SKM-1 (cell line): ENCODE measurements around the gene HCN2.

Experiments
- DNase-seq: peaks from one replicate; lab custom pipeline; 2025; ENCODE audit not compliant: unreplicated experiment; lab: John Stamatoyannopoulos, UW

The HCN2 gene

DNA sequence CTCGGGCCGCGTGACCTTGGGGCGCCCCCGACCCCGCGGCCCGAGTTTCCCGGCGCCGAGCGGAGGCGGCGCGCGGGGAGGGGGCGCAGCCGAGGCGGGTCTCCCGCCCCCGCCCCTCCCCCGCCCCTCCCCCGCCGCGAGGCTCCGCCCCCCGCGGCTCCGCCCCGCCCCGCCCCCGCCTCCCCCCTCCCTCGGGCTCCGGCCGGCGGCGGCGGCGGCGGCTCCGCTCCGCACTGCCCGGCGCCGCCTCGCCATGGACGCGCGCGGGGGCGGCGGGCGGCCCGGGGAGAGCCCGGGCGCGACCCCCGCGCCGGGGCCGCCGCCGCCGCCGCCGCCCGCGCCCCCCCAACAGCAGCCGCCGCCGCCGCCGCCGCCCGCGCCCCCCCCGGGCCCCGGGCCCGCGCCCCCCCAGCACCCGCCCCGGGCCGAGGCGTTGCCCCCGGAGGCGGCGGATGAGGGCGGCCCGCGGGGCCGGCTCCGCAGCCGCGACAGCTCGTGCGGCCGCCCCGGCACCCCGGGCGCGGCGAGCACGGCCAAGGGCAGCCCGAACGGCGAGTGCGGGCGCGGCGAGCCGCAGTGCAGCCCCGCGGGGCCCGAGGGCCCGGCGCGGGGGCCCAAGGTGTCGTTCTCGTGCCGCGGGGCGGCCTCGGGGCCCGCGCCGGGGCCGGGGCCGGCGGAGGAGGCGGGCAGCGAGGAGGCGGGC lies at the start of gene HCN2:
Gene HCN2, plus strand, starts transcription at position 189 of the 703 bp plus-strand sequence. Its CDS starts 65 bp downstream, at position 254.
- DNase-seq: no peak

DNA sequence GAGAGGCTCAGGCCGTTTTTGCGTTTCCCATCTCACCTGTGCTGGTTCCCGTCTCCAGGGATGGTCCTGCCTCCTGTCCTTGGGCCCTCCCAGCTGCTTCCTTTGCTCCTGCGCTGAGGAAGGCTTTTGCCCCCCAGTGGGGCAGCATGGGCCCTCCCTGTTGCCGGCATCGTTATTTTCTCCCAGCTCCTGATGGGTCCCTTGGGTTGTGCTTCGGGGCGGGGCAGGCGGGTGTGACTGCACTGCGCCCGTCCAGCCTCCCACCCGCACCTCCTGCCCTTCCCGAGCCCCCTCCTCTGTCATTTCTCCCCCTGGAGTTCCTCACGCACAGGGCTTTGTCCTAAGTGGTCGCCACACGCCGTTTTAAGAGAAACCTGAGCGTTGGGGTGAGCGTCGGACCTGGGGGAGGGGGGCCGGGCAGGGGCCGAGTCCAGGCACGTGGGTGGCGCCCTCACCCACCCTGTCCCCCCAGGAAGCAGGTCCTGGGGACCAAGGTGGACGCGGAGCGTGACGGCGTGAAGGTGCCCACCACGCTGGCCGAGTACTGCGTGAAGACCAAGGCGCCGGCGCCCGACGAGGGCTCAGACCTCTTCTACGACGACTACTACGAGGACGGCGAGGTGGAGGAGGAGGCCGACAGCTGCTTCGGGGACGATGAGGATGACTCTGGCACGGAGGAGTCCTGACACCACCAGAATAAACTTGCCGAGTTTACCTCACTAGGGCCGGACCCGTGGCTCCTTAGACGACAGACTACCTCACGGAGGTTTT lies 48.6 kb upstream of the HCN2 start:
- no peak for DNase-seq

DNA sequence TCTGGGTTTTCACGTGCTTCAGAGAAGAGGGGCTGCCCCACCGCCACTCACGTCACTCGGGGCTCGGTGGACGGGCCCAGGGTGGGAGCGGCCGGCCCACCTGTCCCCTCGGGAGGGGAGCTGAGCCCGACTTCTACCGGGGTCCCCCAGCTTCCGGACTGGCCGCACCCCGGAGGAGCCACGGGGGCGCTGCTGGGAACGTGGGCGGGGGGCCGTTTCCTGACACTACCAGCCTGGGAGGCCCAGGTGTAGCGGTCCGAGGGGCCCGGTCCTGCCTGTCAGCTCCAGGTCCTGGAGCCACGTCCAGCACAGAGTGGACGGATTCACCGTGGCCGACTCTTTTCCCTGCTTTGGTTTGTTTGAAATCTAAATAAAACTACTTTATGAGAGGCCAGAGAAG lies 48.0 kb upstream of the HCN2 start:
- DNase-seq: no peak

DNA sequence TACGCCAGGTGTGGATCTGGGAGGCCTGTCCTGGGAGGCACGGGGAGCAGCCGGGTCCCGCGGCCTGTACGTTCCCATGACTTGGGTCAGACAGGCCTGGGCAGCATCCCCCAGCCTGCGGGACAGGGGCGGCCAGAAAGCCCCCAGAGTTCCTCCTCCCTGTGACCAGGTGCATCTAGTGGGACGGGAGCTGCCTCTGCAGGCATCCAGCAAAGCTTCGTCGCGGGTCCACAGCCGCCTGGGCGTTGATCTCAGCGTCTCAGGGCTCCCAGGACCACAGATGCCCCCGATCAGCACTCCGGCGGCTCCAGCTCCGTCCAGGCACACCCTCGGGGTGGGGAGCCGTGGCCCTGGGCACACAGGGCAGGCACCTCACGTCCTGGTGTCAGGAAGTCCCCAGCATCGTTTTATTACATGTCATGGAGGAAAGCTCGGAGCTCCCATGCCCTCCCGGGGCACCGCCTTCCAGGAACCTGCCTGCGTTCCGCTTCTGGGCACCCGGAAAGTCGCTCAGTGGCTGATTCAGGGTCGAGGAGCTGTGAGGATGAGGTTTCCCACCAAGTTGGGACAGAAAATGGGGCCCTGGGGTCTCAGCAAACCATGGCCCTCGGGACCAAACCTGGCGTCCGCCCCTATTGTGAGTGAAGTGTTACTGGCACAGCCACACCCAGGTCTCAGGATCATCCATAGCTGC lies 47.4 kb upstream of the HCN2 start:
- no peak for DNase-seq

DNA sequence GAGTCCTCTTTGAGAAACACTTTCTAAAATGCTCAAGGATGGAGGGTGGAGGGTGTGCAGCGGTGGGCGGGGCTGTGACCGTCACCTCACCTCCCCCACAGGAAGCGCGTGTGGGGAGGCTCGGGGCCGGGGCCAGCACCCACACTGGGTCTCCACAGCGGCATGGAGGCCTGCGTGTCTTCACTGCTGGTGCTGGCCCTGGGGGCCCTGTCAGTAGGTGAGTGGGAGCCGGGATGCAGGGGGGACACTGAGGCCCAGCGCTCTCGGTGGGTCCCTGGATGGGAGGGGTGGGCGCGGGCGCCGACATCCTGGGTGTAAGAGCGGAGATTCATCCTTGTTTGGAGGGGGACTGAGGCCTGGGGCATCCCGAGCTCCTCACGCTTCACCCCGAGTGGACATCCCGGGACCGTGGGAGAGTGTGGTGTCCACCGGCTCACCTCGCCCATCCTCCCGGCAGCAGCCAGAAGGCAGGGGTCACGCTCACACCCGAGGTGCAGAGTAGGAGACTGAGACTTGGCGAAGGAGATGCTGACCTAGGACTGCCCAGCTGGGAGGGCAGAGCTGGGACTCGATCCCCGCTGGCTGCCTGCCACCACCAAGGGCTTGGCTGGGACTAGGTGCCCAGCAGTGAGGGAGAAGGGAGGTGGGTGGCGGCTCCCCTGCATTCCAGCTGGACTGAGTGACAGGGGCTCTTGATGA lies 45.6 kb upstream of the HCN2 start, which contains the start of gene GZMM:
Gene GZMM, plus strand, starts transcription at position 144 of the 699 bp plus-strand sequence. Its CDS starts 19 bp downstream, at position 163.
- DNase-seq: no peak

DNA sequence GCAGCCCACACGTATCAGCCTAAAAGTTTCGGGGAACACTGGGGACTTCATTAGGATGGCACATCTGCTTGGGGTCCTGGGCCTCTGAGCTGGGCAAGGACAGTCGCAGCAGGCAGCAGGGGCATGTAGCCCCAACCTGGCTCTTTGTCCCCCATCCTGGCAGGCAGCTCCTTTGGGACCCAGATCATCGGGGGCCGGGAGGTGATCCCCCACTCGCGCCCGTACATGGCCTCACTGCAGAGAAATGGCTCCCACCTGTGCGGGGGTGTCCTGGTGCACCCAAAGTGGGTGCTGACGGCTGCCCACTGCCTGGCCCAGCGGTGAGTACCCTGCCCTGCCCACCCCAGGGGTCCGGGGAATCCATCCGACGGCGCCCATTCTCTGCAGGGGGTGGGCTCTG lies 42.6 kb upstream of the HCN2 start:
- no peak for DNase-seq

DNA sequence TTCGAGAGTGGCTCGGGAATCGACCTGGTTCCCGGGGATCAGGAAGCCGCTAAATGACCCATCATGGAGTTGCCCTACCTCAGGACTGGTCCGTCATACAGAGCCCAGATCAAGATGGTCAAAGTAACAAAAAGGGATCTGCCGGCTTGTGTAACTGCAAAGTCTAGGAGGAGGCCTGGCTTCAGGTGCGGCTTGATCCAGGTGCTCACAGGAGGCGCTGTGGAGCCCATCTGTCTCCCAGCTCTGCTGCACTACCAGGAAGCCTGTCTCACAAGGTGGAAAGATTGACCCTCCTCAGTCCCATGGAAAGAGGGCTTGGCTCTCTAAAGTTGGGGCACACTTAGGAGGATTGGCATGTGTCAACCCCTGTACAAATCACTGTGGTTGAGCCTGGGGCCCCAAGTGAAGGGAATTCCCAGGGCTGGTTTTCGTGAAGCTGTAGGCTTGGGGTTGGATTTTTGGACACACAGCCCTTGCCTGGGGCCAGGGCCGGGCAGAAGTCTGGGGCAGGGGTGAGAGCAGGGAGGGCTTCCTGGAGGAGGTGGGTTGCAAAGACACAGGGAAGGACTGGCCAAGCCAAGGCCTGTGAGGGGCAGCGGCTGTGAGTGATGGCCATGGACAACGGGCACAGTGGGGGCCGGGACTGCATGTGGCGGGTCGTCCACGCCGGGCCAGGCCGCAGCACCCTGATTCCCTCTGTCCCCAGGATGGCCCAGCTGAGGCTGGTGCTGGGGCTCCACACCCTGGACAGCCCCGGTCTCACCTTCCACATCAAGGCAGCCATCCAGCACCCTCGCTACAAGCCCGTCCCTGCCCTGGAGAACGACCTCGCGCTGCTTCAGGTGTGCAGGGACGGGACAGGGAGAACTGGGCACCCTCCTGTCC lies 41.6 kb upstream of the HCN2 start:
- DNase-seq: no peak

DNA sequence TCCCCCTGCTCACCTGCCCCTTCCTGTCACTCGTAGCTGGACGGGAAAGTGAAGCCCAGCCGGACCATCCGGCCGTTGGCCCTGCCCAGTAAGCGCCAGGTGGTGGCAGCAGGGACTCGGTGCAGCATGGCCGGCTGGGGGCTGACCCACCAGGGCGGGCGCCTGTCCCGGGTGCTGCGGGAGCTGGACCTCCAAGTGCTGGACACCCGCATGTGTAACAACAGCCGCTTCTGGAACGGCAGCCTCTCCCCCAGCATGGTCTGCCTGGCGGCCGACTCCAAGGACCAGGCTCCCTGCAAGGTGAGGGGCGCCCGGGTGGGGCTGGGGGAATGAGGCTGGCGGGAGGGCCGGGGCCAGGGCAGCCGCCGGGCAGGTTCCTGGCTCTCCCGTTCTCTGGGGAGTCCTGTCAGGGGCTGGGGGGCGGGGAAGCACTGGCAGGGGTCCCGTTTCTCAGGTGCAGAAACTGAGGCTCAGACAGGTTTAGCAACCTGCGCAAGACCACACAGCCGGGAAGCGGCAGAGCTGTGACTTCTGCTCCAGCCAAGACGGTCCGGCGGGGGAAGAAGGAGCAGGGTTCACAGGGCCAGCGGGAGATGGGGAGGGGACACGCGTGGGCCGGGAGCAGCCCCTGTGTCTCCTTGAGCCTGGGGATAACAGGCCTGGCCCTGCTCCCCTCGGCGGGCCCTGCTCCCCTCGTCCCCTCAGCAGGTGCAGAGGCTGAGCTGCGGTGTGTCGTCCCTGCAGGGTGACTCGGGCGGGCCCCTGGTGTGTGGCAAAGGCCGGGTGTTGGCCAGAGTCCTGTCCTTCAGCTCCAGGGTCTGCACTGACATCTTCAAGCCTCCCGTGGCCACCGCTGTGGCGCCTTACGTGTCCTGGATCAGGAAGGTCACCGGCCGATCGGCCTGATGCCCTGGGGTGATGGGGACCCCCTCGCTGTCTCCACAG lies 40.5 kb upstream of the HCN2 start:
- no peak for DNase-seq

DNA sequence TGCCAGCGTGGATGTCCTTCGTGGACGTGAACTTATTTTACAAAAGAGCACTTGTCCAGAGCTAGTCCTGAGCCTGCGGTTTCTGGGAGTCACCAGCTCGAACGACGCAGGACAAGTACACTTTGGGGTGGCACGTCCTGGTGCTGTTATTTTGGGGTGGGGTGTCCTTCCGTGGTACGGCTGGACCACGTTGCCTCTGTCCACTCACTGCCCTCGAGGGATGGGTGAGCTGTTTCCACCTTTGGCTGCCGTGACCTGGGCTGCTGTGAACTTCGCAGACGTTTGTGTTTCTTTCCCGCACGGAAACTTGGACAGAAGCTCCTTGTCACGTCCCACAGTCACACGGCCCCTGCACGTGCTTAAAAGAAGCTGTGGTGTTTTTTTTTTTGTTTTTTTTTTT lies 34.9 kb upstream of the HCN2 start:
- DNase-seq: no peak

DNA sequence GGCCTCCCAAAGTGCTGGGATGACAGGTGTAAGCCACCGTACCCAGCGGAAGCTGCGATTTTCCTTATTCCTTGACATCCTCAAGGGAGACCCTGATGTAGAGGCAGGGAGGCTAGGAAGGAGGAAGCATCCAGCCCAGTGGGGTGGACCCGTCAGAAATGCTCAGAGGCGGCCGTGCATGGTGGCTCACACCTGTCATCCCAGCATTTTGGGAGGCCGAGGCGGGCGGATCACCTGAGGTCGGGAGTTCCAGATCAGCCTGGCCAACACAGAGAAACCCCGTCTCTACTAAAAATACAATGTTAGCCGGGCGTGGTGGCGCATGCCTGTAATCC lies 34.2 kb upstream of the HCN2 start:
- no peak for DNase-seq

DNA sequence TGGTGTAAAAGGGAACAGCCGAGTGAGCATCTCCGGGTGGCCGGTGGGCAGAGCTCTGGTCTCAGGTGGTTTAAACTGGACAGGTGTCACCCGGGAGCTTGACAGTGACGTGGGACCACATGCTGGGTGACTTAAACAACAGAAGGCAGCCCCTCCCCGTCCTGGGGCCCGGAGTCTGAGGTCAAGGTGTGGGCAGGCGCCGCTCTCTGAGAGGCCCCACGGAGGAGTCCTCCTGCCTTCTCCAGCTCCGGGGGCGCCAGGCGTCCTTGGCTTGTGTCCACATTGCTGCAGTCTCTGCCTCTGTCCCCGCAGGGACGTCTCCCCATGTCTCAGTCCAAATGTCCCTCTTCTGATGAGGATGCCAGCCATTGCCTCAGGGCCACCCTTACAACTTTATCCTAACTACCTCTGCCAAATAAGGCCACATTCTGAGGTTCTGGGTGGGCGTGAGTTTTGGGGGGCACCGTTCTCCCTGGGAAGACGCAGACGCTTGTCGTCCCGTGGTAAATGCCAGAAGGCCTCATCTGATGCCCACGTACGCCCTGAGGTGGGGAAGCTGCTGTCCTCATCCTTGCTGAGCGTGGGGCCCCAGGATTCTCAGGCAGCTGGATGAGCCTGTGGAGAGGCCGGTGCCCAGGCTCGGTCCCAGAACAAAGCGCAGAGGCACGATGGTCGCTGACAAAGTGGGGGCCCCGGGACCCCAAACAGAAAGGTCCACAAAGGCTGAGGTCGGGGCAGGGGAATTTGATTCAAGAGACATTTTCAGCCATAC lies 32.9 kb upstream of the HCN2 start:
- no peak for DNase-seq

DNA sequence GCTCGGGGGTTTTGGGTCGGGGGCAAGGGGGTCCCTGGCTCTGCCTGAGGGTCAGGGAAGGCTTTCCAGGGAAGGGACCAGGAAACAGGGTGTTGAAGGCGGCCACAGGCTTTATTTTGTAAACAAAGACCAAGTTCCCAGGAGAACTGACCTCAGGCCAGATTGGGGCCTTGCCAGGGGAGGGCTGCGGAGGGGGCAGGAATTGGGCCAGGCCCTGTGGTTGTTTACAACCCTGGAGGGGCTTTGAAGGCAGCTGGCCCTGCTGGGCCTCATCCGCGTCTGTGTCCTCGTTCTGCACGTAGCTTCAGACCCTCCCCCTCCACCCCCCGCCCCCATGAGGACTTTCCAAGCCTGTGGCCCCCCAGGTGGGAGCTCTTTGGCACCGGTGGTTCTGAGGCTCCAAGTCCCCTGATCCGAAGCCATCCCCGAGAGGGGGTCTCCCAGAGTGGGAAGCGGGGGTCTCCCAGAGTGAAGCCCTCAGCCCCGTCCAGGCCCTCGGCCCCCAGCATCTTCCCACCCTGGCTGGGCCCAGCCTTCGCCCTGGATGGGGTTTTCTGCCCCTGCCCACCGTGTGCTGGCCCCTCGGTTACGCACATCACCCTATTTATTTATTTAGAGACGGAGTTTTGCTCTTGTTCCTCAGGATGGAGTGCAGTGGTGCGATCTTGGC lies 30.8 kb upstream of the HCN2 start:
- no peak for DNase-seq

DNA sequence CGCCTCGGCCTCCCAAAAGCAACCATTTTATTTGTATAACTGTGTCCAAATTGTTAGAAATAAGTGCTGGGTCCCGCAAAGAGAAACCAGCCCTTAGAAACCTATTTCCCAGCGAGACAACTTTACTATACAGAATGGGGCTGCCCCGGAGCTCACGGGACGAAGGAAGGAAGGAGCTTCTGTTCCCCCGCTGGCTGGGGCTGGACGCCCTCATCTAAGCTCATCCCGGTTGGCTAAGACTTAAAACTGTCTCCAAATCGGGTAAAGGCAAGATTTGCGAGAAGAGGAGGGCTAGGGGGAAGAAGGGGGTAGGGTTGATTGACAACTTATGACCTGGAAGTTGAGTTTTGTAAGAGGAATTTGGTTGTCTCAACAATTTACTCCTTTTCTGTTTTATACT lies 29.6 kb upstream of the HCN2 start:
- DNase-seq: no peak

DNA sequence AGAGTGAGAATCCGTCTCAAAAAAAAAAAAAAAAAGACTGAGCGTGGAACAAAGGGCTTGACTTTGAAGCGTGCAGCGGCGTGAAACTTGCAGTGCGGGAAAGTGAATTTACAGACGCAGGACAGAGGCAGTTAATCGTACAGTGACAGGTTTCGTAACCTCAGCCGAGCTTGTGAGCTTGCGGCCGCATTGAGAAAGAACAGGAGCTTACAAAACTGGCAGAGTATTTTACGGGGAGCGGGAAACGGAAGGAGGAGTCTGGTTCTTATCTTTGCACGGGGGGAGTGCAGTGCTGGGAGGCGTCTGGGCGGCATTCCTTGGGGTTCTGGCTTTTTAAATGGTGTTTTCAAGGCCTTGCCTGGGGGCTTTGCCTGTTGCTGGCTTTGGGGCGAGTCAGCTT lies 23.3 kb upstream of the HCN2 start:
- peak; percentile 85 for DNase-seq

DNA sequence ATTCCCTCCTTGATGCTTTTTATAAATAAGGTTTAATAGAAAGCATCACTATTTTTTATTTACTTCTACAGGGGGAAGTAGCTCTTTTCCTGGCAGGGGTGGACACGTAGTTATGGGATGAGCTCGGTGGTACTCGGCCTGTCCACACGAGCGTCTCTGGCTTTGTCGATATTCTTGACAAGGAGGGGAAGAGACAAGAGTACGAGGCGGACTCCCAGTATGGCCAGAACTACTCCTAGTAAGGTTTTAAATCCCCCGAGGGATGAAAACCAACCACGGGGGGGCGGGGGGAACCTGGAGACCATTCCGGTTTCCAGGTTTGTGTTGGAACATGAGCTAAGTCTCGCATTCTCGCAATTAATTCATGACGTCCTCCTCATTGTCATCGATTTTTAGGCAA lies 22.8 kb upstream of the HCN2 start:
- no peak for DNase-seq

DNA sequence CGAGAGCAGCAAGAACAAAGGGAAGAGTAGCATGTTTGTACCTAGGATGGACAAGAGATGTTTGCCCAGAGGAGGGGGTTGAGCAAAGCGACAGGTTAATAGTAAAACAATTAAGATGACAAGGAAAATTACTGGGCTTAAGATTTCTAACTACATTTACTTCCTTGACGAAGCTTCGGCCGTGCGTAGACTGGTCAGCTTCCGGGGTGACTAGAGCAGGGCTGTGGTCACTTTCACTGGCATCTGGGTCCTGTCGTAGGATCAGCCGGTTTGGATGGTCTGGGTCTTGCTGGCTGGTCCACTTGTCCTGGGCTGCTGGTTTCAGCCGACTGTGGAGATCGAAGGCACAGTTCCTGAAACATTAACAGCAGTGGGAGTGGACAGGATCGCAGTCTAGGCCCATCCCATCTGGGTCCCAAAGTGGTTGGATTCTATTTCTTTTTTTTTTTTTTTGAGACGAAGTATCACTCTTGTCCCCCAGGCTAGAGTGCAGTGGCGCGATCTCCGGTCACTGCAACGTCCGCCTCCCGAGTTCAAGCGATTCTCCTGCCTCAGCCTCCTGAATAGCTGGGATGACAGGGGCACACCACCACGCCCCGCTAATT lies 22.3 kb upstream of the HCN2 start:
- no peak for DNase-seq

DNA sequence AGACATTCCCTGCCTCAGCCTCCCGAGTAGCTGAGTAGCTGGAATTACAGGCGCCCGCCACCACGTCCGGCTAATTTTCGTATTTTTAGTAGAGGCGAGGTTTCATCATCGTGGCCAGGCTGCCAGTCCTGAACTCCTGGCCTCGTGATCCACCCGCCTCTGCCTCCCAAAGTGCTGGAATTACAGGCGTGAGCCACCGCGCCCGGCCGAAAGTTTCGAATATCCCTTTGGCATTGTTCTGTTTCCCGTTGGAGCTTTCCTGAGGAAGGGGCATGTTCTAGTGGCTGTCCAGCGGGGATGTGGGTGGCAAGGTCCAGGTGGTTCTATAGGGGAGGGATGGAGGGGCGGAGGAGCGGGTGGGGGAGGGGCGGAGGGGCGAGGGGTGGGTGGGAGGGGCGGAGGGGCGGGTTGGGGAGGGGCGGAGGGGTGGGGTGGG lies 19.4 kb upstream of the HCN2 start:
- DNase-seq: no peak
